ENCODE data around the gene DPP4. TPM values are rescaled to one million over a fixed set of nuclear protein-coding genes. Genes with fewer than 3 reads are reported as not detected.

The DPP4 gene
- total and polyA plus RNA-seq, 2 experiments from 2014 or later, result 31.6 to 39.9 TPM

- Histone ChIP-seq H3K9me3 (ENCODE audit: low read depth) (no peaks in the 10 kb centered on the region), H3K4me2 (ENCODE audit: unreplicated experiment) (no peak overlapping the region), H4K20me1 (ENCODE audit: insufficient read depth) (no peaks in the 10 kb centered on the region), H3K9ac (no peak overlapping the region), H3F3A (ENCODE audit: insufficient read depth) (0 out of 2 replicates have a peak, but pooled peaks cover 7% of the 10 kb centered on the region), H3K27ac (no peak overlapping the region), H3K79me2 (ENCODE audit: insufficient read depth) (no peaks in the 10 kb centered on the region), H3K4me1 (ENCODE audit: insufficient read depth) (peaks cover 17% of the 10 kb centered on the region), H3K9me2 (ENCODE audit: insufficient read depth) (no peaks in the 10 kb centered on the region), H3K4me3 (no peak overlapping the region), H3K27me3 (replicated peaks; ENCODE audit: insufficient read depth) (no peaks in the 10 kb centered on the region), H3K36me3 (ENCODE audit: low read depth) (no peaks in the 10 kb centered on the region), H2AFZ (no peak overlapping the region)
- in situ Hi-C loops (cut with MboI), result no loop called here
- TF ChIP-seq EZH2phosphoT487 (IDR thresholded peaks at IDR 0.05; ENCODE audit: insufficient read depth, low read depth), result no peak
- TF ChIP-seq EZH2 (IDR thresholded peaks at IDR 0.05; ENCODE audit: insufficient read depth, poor library complexity, severe bottlenecking), result no peak
- 93 to 95% methylated on average over 2 of the region's 2 CpGs for whole genome bisulfite sequencing, 2 experiments (ENCODE audit: low coverage in 1 of 2, low lambda C conversion rate in 2 of 2, missing lambda C conversion rate in 2 of 2)
- DNase-seq, result no peak
These were observed 84.0 kb downstream of the DPP4 start for GRCh38 chr2:161990036-161990435.

GRCh38 chr2:161988589-161988988 lies 85.4 kb downstream of the DPP4 start:
- H3K9ac ChIP-seq, result no peak overlapping the region
- TF ChIP-seq EZH2 (IDR thresholded peaks at IDR 0.05; ENCODE audit: insufficient read depth, poor library complexity, severe bottlenecking), result no peak
- TF ChIP-seq EZH2phosphoT487 (IDR thresholded peaks at IDR 0.05; ENCODE audit: insufficient read depth, low read depth), result no peak
- no peak overlapping the region for H3K27ac ChIP-seq
- in situ Hi-C loops (cut with MboI), result no loop called here
- no peak overlapping the region for H3K4me2 ChIP-seq (ENCODE audit: unreplicated experiment)
- no peaks in the 10 kb centered on the region for H4K20me1 ChIP-seq (ENCODE audit: insufficient read depth)
- H3K4me1 ChIP-seq (ENCODE audit: insufficient read depth), result peaks cover 26% of the 10 kb centered on the region
- H3F3A ChIP-seq (ENCODE audit: insufficient read depth), result peaks cover 13% of the 10 kb centered on the region; the same call in 1 of the 2 replicates
- WGBS, 2 experiments (ENCODE audit: low coverage in 1 of 2, low lambda C conversion rate in 2 of 2, missing lambda C conversion rate in 2 of 2), result 91 to 100% methylated on average over 1 of the region's 1 CpG
- H3K27me3 ChIP-seq (replicated peaks; ENCODE audit: insufficient read depth), result no peaks in the 10 kb centered on the region
- H3K4me3 ChIP-seq, result no peak overlapping the region
- DNase-seq, result peak; percentile 20
- H3K9me3 ChIP-seq (ENCODE audit: low read depth), result no peaks in the 10 kb centered on the region
- no peaks in the 10 kb centered on the region for H3K79me2 ChIP-seq (ENCODE audit: insufficient read depth)
- H3K36me3 ChIP-seq (ENCODE audit: low read depth), result no peaks in the 10 kb centered on the region
- no peak overlapping the region for H2AFZ ChIP-seq
- H3K9me2 ChIP-seq (ENCODE audit: insufficient read depth), result no peaks in the 10 kb centered on the region

- TF ChIP-seq EZH2 (IDR thresholded peaks at IDR 0.05; ENCODE audit: insufficient read depth, poor library complexity, severe bottlenecking) (no peak), EZH2phosphoT487 (IDR thresholded peaks at IDR 0.05; ENCODE audit: insufficient read depth, low read depth) (no peak)
- H3K4me3 ChIP-seq, result no peak overlapping the region
- 93 to 96% methylated on average over 2 of the region's 2 CpGs for WGBS, 2 experiments (ENCODE audit: low coverage in 1 of 2, low lambda C conversion rate in 2 of 2, missing lambda C conversion rate in 2 of 2)
- H3F3A ChIP-seq (ENCODE audit: insufficient read depth), result peaks cover 13% of the 10 kb centered on the region; the same call in 1 of the 2 replicates
- no peak overlapping the region for H3K9ac ChIP-seq
- no peak overlapping the region for H2AFZ ChIP-seq
- in situ Hi-C loops (cut with MboI), result no loop called here
- H3K79me2 ChIP-seq (ENCODE audit: insufficient read depth), result no peaks in the 10 kb centered on the region
- no peaks in the 10 kb centered on the region for H3K27me3 ChIP-seq (replicated peaks; ENCODE audit: insufficient read depth)
- H3K36me3 ChIP-seq (ENCODE audit: low read depth), result no peaks in the 10 kb centered on the region
- no peak overlapping the region for H3K4me2 ChIP-seq (ENCODE audit: unreplicated experiment)
- no peak for DNase-seq
- H3K4me1 ChIP-seq (ENCODE audit: insufficient read depth), result peaks cover 21% of the 10 kb centered on the region
- H3K9me2 ChIP-seq (ENCODE audit: insufficient read depth), result no peaks in the 10 kb centered on the region
- no peaks in the 10 kb centered on the region for H4K20me1 ChIP-seq (ENCODE audit: insufficient read depth)
- no peaks in the 10 kb centered on the region for H3K9me3 ChIP-seq (ENCODE audit: low read depth)
- H3K27ac ChIP-seq, result no peak overlapping the region
These were observed 86.7 kb downstream of the DPP4 start for GRCh38 chr2:161987311-161987710.

GRCh38 chr2:161983866-161984265 lies 90.1 kb downstream of the DPP4 start:
- Histone ChIP-seq H4K20me1 (ENCODE audit: insufficient read depth) (no peaks in the 10 kb centered on the region), H3K27me3 (replicated peaks; ENCODE audit: insufficient read depth) (no peaks in the 10 kb centered on the region), H3K4me3 (no peak overlapping the region), H3K36me3 (ENCODE audit: low read depth) (no peaks in the 10 kb centered on the region), H2AFZ (no peak overlapping the region), H3F3A (ENCODE audit: insufficient read depth) (peaks cover 6% of the 10 kb centered on the region; the same call in 1 of the 2 replicates), H3K9me3 (ENCODE audit: low read depth) (no peaks in the 10 kb centered on the region), H3K4me2 (ENCODE audit: unreplicated experiment) (peak overlapping the region; percentile 3), H3K27ac (no peak overlapping the region), H3K79me2 (ENCODE audit: insufficient read depth) (no peaks in the 10 kb centered on the region), H3K9ac (no peak overlapping the region), H3K9me2 (ENCODE audit: insufficient read depth) (no peaks in the 10 kb centered on the region), H3K4me1 (ENCODE audit: insufficient read depth) (peaks cover 10% of the 10 kb centered on the region; the same call in 1 of the 2 replicates)
- WGBS, 2 experiments (ENCODE audit: low coverage in 1 of 2, low lambda C conversion rate in 2 of 2, missing lambda C conversion rate in 2 of 2), result 53 to 68% methylated on average over 1 of the region's 1 CpG
- DNase-seq, result peak; percentile 48
- TF ChIP-seq EZH2 (IDR thresholded peaks at IDR 0.05; ENCODE audit: insufficient read depth, poor library complexity, severe bottlenecking) (no peak), EZH2phosphoT487 (IDR thresholded peaks at IDR 0.05; ENCODE audit: insufficient read depth, low read depth) (no peak)
- in situ Hi-C loops (cut with MboI), result no loop called here

- Histone ChIP-seq H3K36me3 (ENCODE audit: low read depth) (no peaks in the 10 kb centered on the region), H3K27me3 (replicated peaks; ENCODE audit: insufficient read depth) (no peaks in the 10 kb centered on the region), H4K20me1 (ENCODE audit: insufficient read depth) (no peaks in the 10 kb centered on the region), H3K4me1 (ENCODE audit: insufficient read depth) (peaks cover 10% of the 10 kb centered on the region; the same call in 1 of the 2 replicates), H2AFZ (no peak overlapping the region), H3K9me2 (ENCODE audit: insufficient read depth) (no peaks in the 10 kb centered on the region), H3K9ac (no peak overlapping the region), H3K4me2 (ENCODE audit: unreplicated experiment) (no peak overlapping the region), H3K79me2 (ENCODE audit: insufficient read depth) (no peaks in the 10 kb centered on the region), H3F3A (ENCODE audit: insufficient read depth) (peaks cover 6% of the 10 kb centered on the region; the same call in 1 of the 2 replicates), H3K4me3 (no peak overlapping the region), H3K9me3 (ENCODE audit: low read depth) (no peaks in the 10 kb centered on the region), H3K27ac (no peak overlapping the region)
- in situ Hi-C loops (cut with MboI), result no loop called here
- WGBS, 2 experiments (ENCODE audit: low coverage in 1 of 2, low lambda C conversion rate in 2 of 2, missing lambda C conversion rate in 2 of 2), result 23 to 29% methylated on average over 1 of the region's 1 CpG
- DNase-seq, result no peak
- TF ChIP-seq EZH2phosphoT487 (IDR thresholded peaks at IDR 0.05; ENCODE audit: insufficient read depth, low read depth) (no peak), EZH2 (IDR thresholded peaks at IDR 0.05; ENCODE audit: insufficient read depth, poor library complexity, severe bottlenecking) (no peak)
These were observed 90.7 kb downstream of the DPP4 start for GRCh38 chr2:161983331-161983651.
